HG02840 (cell line): ENCODE measurements around the gene CDH4.
"Not testable (repeated sequence)": the region's sequence is repeated elsewhere in the genome, so short reads cannot be mapped to it uniquely, and the experiment has no call there.

Experiments used
- ATAC-seq: cut with Tn5 transposase; IDR thresholded peaks from one replicate; pipeline ENCODE4 v1.9.1; 2021; ENCODE audit warnings: mild to moderate bottlenecking, moderate library complexity, moderate number of reproducible peaks; ENCODE audit not compliant: unreplicated experiment, low FRiP score

CDH4 gene

DNA sequence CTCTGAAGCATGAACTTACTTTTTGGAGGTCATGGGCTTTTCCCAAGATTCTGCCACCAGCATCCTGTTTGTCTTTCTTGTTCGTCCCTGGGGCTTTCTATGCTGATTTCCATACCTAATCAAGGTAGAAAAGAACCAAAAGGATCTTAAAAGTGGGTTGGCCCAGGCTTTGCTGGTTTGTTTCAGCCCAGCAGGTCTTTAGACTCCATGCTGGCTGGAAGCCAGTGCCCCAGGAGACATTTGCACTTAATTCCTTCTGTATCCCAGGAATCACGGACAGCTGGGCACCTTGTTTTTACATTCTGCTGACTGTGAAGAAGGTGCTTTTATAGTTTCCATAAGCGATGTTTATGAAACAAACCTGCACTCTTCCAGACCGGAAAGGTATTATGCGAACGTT lies 195.9 kb downstream of the CDH4 start:
- ATAC-seq, result no peak

DNA sequence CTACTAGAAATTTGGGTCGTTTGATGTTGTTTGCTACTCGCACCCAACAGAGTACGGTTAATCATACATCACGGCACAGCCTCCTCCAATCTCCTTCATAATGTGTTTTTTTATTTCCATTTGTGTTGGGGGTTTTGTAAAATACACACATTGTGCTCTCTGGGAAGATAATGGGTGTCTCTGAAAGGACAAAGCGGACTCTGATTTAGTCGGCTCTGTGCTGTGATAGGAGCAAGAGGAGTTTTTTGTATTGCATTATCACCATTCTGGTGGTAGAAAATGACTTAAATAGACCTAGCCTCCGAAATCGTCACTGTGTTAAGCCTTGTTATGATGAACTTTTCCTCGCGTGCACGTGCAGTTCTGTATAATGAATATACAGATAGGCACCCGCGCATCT lies 196.3 kb downstream of the CDH4 start:
- ATAC-seq, result no peak

DNA sequence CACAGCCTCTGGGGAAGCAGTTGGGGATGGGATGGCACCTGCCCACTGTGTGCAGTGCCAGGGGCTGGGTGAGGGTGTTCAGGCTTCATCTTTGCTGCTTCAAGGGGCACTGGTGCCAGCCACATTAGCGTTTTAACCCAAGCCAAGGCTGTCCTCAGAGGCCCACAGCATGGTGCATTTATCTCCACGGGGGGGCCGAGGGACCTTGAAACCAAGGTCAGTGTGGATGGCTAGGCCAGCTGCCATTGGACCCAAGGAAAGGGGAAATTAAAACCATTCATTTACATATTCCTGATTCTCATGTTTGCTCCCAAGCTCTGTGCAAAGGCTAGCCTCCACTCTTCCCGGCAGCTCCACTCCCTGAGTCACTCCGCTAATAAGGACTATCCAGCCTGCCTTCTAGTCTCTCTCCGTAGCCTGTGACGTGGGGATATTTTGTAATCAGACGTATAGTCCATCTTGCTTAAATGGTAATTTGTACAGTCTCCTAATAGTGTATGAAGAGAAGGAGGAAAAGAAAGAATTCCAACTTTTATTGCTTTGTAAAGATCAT lies 197.1 kb downstream of the CDH4 start:
- no peak for ATAC-seq

DNA sequence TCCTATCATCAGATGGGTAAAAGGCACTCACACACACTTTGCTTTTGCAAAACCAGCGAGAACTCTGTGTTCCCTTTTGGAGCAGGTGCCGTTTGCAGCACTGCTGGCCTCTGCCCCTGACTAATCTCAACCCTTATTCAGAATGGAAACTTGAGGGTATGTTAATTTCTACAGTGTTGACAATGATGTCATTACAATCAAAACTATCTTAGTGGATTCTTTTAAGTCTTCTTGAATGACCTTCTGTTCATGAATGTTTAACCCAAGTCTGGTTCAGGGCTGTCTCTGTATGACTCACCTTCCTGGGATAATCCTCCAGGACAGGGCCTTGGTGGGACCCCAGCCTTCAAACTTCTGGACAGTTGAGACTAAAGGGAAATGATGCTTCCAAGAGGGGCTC lies 197.9 kb downstream of the CDH4 start:
- no peak for ATAC-seq

DNA sequence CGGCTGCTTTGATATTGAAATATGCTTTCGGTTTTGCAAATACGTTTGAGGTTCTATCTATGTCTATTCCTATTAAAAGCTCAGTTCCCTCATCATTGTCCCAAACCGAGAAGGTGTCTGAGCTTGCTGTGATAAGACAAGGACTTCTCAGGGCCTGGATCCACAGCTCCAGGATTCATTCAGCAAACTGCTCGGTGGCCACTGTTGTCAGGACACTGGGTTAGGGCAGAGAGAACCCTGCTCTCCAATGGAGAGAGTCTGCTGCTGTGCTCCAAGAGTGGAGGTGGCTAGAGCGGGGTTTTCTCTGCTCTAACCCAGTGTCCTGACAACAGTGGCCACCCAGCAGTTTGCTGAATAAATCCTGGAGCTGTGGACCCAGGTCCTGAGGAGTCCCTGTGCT lies 198.5 kb downstream of the CDH4 start:
- no peak for ATAC-seq

DNA sequence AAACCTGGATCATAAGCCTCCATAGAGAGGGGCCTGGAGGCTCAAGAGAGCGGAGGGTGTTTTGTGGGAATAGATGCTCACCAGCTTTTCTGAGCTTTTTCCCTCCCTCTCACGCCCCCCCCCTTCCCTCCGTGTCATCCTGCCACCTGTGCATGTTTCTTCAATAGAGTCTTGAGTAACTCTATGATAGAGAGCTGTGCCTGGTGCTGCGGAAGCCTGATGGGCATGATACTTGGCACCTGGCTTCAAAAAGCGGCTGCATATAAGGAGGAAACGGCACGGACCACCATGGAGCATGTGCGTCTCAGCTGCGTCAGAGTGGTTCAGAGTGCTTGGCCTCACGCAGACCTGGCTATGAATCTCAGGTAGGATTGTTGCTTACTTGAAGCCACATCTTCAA lies 198.9 kb downstream of the CDH4 start:
- ATAC-seq, result no peak

DNA sequence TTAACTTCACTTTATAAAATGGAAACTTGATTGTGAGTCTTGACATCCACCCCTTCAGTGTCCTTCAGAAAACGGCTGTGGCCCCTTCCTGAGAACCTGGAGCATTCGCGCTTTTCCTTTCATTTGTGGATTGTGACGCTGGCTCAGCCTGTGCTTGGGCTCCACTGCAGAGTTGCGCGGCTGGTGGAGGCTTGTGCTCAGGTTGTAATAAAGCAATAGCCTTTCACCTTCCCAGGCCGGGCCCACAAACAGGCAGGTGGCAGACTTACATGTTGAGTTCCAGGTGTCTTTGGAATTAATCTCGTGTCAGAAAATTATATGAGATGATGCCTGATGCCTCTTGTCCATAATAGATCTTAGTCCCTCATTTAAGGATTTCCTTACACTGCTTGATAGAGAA lies 199.9 kb downstream of the CDH4 start:
- no peak for ATAC-seq

DNA sequence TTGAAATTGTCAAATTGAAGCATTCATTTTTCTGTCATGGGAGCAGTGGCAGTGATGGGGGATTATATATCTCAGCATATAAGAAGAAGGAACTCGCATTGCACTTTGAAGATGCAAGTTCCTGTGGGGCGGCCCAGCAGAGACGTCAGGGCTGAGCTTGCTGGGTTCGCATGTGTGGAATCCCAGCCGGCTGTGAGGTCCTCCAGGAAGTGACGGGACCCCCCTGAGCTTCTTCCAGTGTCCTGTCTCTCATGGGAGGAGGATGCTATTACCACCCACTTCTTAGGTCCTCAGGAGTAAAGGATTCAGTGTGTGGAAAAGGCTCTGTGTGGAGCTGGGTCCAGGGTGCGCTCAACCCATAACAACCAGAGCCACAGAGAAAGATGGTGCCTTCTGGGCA lies 201.2 kb downstream of the CDH4 start:
- no peak for ATAC-seq

DNA sequence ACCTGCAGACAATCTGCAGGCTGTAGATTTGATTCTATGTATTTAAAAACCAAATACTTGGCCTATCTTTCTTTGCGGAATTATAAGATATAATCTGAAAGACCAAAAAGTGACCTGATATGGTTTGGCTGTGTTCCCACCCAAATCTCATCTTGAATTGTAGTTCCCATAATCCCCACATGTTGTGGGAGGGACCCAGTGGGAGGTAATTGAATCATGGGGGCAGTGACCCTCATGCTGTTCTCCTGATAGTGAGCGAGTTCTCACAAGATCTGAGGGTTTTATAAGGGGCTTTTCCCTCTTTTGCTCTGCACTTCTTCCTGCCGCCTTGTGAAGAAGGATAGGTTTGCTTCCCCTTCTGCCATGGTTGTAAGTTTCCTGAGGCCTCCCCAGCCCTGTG lies 201.6 kb downstream of the CDH4 start:
- not testable (repeated sequence) for ATAC-seq

DNA sequence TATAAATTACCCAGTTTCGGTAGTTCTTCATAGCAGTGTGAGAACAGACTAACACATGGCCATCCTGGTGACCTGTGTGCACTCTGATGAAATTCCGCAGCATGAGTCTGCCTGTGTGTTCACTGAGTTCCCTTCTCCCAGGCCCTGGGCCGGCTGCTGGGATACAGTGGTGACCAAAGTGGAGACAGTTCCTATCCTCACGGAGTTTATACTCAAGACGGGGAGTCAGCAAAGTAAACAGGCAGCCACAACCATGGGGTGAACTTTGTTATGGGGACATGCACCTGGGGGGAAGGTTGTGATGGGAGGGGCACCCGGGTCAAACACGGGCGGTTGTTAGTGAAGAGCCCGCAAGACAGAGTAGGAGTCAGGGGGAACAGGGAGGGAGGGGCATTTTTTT lies 202.0 kb downstream of the CDH4 start:
- ATAC-seq, result no peak

DNA sequence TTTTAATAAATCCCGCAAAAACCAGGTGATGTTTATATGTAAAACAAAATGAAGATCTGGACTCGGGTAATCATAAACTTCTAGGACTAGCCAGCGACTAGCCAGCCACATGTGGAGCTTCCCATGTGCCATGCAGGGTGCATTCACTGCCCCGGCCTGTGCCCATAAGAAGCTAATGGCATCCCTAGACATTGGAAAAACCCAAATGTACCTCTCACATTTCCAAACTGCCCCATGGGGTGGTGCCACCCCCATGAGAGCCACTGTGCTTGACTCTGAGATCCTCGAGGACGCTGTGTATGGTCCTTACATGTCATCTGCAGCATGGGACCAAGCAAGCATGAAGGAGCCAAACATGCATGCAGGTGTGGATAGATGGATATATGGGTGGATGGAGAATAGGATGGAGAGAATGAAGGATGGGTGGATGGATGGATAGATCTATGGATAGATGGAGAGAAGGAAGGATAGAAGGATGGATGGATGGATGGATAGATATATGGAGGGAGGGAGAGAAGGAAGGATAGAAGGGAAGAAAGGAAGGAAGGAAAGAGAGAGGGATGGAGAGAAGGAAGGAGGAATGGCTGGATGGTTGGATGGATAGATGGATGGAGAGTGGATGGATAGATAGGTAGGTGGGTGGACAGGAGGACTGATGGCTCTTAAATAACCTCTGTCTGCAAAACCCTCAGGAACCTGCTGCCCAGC lies 203.6 kb downstream of the CDH4 start:
- ATAC-seq, result no peak

DNA sequence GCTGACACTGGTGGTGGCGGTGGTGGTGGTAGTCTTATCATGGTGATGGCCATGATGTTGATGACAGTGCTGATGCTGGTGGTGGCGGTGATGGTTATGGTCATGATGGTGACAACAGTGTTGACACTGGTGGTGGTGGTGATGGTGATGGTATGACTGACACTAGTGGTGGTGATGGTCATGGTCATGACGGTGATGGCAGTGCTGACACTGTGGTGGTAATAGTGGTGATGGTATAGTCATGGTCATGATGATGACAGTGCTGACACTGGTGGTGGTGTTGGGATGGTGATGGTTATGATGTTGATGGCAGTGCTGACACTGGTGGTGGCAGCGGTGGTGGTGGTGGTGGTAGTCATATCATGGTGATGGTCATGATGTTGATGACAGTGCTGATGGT lies 205.7 kb downstream of the CDH4 start:
- ATAC-seq, result no peak

DNA sequence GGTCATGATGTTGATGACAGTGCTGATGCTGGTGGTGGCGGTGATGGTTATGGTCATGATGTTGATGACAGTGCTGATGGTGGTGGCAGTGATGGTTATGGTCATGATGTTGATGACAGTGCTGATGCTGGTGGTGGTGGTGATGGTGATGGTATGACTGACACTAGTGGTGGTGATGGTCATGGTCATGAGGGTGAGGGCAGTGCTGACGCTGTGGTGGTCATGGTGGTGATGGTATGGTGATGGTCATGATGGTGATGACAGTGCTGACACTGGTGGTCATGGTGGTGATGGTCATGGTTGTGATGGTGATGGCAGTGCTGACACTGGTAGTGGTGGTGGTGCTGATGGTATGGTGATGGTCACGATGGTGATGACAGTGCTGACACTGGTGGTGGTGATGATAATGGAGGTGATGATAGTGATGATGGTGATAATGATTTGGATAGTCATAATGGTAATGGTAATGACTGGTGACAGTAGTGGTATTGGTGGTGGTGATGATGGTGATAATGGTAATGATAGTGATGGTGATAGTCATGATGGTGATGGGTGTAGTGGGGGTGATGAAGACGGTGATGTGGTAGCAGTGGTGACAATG lies 206.2 kb downstream of the CDH4 start:
- no peak for ATAC-seq

DNA sequence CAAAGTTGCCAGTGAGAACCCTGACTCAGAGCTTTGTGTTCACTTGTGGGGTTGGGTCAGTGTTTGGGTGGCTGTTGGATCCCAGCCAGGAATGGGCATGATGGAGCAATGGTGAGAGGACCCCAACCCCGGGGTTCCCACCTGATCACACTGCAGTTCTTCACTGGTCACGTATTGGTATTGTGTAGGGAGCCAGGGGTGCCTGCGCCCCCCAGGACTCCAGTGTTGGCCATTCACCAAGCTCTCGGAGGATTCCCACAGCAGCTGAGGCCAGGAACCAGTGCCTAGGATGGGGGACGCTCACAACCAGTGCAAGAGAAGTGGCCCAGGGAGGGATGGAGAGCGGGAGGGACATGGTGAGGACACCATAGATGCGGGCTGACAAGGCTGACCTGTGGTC lies 207.2 kb downstream of the CDH4 start:
- ATAC-seq, result no peak

DNA sequence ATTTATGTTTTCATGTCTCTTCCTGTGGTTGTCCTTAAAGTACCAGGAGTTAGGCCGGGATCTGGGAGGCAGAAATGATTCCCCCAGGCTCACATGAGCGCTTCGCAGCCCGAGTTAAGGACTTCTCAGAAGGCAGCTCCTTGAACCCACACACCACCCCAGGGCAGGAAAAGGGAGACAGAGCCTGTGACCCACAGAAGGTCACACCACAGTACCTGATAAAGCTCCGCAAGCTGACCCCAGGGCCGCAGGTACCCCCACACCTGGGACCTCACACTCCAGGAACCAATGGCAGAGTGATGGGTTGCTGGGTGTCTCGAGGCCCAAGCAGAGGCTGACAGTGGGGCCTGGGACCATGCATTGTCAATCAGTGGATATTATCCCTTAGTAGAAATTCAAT lies 207.6 kb downstream of the CDH4 start:
- ATAC-seq, result no peak

DNA sequence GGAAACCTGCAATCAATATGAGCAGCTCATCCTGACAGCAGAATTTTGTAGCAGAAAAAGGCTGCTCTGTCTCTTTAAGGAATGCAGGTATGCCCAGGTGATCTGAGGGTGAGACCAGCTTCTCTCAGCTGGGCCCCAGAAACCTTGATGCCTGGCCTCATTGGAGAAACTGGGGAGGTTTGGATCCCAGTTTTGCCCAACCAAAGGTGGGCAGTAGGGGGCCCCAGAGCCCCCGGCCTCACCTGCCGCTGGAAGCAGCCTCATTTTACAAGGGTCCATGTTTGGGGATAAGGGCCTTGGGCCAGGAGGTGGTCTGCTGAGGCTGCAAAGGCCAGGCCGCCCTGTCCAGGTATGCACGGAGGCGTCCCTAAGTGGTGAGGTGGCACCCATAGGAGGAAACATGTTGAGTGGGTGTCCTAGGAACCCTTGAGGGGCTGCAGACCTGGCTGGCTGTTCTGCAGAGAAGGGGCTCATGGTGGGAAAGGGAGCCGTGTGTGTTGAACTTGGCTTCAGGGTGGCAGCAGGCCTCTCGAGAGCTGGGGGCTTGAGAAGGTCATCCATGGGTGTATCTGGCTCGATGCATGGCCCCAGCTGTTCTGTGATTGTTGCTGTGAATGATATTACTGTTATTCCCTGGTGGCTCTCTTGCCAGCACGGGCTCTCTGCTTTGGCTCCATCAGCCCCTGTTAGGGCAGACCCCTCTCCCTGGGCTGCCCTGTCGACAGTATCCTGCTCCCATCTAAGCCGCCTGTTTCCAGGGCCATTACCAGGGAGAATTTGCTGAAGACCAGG lies 208.4 kb downstream of the CDH4 start:
- ATAC-seq, result no peak

DNA sequence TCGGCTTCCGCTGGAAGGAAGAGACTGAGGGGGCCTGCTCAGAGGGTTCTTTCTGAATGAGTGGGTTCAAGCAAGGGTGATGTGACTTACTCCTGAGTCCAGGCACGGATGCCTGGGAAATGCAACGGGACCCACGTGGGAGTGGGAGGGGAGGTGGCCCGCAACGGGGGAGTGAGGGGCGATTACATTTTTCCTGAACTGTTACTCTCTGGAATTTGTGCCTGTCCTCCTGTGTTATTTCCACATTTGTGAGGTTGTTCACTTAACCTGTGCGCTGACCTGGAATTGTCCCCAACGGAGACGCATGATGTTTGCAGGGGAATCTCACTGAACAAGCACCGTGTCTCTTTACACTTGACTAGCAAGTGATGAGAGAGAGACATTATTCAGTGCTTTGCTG lies 209.4 kb downstream of the CDH4 start:
- ATAC-seq, result no peak

DNA sequence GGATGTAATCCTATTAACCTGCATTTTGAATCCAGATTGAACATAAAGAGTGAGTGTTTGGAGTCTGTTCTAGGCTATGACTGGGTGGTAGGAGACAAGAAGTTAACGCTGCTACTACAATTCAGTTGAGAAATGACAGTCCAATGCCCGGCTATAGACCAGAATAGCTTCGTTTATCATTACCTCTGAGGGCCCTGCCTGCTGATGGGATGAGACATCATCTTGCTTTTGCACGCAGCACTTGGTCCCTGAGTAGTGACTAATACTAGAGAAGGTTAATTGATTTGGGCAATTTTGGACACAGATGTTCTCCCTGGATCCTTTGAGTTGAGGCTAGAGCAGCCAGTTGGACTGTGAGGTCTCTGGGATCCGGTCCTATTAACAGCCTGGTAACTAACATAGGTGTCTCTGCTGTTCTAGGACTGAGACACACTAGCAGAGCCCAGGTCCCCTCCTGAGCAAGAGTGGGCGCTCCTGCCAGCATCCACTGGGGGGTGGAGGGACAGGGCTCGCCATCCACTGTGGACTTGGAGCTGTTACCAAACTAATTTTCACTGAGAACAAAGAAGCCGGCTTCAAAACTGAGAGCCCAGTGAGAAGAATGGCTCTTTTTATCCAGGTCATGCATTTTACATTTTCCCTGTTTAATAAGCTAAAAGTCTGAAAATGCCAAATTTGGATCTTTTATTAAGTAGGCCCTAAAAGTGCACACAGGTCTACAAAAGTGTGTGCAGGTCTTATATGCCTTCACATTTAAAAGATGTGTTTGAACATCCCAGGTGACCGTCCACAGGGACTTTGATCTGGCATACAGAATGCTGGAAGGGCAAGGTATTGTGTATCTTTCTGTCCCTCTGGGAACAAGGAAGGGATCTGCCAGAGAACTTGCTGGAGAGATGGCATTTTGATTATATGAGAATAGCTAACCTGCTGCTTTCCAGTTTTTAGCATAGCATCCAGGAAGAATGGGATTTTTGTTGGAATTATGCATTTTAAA lies 212.5 kb downstream of the CDH4 start:
- ATAC-seq, result no peak

DNA sequence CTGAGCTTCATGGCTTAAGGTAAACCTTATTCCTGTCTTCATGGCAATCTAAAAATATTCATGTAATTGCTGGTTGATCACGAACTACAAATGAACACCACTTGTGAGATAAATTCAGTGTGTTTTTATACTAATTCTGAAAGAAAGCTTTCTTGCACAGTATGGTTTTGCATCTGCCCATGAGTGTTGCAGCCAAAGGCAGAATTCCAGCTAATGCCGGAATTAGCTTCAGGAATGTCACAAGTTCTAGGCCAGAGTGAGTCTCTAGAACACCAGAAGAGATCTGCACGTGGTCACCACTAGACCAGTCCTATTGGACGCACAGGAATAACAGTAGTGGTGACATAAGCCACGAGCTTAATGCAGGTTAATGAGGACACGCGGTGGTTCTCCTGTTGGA lies 223.7 kb downstream of the CDH4 start:
- ATAC-seq, result no peak

DNA sequence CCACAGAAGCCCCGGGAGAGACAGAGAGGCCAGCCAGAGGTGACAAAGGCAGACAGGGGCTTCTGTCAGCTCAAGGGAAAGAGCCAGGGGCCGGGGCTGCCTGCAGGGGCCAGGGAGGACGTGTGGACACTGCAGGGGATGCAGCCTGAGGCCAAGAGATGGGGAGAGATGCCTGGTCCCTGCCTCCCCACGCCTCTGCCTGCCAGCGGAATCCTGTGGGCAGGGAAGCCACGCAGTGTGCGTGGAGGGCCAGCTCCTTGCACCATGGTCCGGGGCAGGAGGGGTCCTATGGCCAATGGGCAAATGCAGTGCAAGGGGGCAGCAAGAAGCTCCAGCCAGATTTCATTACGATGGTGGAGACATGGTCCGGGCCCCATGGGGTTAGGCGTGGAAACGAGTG lies 224.9 kb downstream of the CDH4 start:
- no peak for ATAC-seq
